HG03571 (cell line): ENCODE data around the gene OAS1.

ENCODE experiments used
- ATAC-seq: cut with Tn5 transposase; IDR thresholded peaks from one replicate; pipeline ENCODE4 v1.9.1; 2021; ENCODE audit not compliant: unreplicated experiment

OAS1 gene

GRCh38 chr12:112964067-112964670 lies 57.4 kb downstream of the OAS1 start:
- no peak for ATAC-seq

GRCh38 chr12:112964915-112965314 lies 58.2 kb downstream of the OAS1 start:
- no peak for ATAC-seq

GRCh38 chr12:112965643-112966042 lies 58.9 kb downstream of the OAS1 start:
- no peak for ATAC-seq

GRCh38 chr12:112967306-112967705 lies 60.5 kb downstream of the OAS1 start:
- no peak for ATAC-seq

GRCh38 chr12:112967858-112968257 lies 61.1 kb downstream of the OAS1 start:
- no peak for ATAC-seq
